ENCODE data around the gene LRRC37A3.
"Not testable (repeated sequence)": the region's sequence is repeated elsewhere in the genome, so short reads cannot be mapped to it uniquely, and the experiment has no call there.

LRRC37A3 gene

DNA sequence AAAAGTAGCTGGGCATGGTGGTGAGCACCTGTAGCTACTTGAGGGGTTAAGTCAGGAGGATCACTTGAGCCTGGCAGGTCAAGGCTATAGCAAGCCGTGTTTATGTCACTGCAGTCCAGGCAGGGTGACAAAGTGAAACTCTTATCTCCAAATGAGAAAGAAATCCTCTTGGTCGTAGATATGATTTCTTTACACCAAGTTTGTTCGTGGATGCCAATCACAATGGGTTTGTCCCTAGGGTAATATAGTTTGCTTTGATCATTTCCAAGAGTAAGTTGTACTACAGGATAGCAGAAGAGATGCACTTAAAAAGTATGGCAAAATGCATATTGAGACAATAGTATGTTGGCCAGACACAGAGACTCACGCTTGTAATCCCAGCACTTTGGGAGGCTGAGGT is 6.0 kb upstream of the LRRC37A3 start:
- not testable (repeated sequence) for DNase-seq

DNA sequence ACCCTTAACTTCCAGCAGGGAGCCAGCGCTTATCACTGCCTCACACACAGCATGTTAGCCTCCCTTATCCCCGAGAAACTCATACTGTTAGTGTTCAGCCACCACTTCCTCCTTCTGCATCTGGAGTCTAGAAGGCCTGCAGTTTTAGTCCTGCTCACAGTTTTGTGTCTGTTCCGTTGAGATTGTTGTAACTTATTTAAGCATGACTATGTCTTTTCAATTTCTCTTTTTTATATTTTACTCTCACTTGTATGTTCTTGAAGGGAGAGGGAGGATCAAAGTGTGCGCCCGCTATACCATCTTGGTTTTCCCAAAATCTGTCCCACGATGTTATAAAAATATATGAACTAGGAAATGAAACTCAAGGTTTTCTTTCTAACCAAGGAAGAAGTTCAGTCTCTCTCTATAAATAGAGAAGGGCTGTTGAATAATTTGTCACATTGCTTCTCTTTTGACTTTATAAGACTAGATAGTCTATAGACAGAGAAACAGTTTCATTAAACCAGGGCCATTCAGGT is 3.8 kb upstream of the LRRC37A3 start:
- DNase-seq, result not testable (repeated sequence)

- peak in 1 of 2 experiments; percentile 23 for DNase-seq
These were observed 1.3 kb upstream of the LRRC37A3 start for GRCh38 chr17:64920419-64921172.

DNA sequence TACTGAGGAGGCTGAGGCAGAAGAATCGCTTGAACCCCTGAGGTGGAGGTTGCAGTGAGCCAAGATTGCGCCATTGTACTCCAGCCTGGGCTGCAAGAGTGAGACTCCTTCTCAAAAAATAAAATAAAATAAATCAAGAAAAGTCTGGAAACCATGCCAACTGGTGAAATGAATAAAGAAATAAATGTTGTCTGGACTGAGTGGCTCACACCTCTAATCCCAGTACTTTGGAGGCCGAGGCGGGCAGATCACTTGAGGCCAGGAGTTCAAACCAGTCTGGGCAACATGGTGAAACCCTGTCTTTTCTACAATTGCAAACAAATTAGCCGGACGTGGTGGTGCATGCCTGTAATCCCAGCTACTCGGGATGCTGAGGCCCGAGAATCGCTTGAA is 744 bp upstream of the LRRC37A3 start:
- DNase-seq, result peak in 1 of 2 experiments; percentile 19

DNA sequence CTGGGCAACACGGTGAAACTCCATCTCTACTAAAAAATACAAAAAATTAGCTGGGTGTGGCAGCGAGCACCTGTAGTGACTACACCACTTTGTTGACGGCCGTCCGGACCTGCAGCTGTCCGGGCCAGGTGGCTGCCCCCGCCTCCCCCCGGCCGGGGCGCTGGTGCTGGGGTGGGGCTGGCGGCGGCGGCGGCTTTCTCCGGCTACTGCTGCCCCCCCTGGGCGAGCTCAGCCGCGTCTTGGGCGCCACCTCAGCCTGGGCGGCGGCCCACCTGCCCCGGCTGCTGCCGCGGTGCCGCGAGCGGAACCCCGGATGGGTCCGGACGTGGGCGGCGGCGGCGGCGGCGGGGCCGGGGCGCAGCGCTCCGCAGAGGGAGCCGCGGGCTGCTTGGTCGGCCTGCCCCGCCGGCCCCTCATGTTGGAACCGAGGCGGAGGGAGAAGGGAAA is 413 bp downstream of the LRRC37A3 start:
- DNase-seq, result peak in 1 of 2 experiments; percentile 47

DNA sequence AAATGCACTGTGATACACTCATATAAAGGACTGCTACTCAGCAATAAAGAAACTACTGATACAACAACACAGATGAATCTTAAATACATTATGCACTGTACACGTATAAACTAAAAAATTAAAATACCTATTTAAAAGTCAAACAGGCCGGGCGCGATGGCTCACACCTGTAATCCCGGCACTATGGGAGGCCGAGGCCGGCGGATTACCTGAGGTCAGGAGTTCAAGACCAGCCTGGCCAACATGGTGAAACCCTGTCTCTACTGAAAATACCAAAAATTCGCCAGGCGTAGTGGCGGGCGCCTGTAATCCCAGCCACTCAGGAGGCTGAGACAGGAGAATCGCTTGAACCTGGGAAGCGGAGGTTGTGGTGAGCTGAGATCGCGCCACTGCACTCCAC is 1.7 kb downstream of the LRRC37A3 start:
- DNase-seq, result not testable (repeated sequence)

GRCh38 chr17:64915244-64915643 is 4.0 kb downstream of the LRRC37A3 start:
- DNase-seq, result not testable (repeated sequence)

GRCh38 chr17:64910191-64910514 is 9.1 kb downstream of the LRRC37A3 start:
- DNase-seq, result not testable (repeated sequence)

GRCh38 chr17:64909511-64910190 is 9.6 kb downstream of the LRRC37A3 start:
- DNase-seq, result not testable (repeated sequence)

DNA sequence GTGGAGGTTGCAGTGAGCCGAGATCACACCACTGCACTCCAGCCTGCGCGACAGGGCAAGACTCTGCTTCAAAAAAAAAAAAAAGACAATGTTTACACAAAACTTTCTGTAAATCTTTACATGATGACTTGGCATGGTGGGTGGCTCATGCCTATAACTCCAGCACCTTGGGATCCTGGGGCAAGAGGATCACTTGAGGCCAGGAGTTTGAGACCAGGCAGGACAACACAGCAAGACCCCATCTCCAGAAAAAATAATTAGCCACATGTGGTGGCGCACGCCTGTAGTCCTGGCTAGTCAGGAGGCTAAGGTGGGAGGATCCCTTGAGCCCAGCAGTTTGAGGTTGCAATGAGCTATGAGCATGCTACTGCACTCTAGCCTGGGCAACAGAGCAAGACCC is 15.2 kb downstream of the LRRC37A3 start:
- DNase-seq, result not testable (repeated sequence)

- DNase-seq, result not testable (repeated sequence)
These were observed 22.1 kb downstream of the LRRC37A3 start for GRCh38 chr17:64897136-64897535.

DNA sequence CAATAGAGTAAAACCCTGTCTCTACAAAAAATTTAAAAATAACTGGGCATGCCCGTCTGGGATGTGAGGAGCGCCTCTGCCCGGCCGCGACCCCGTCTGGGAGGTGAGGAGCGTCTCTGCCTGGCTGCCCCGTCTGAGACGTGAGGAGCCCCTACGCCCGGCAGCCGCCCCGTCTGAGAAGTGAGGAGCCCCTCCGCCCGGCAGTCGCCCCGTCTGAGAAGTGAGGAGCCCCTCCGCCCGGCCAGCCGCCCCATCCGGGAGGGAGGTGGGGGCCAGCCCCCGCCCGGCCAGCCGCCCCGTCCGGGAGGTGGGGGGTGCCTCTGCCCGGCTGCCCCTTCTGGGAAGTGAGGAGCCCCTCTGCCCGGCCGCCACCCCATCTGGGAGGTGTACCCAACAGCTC is 45.1 kb downstream of the LRRC37A3 start:
- DNase-seq, result not testable (repeated sequence)

GRCh38 chr17:64847504-64848466 is 71.5 kb downstream of the LRRC37A3 start:
- DNase-seq, result peak; percentile 0 to 66

GRCh38 chr17:64846892-64847291 is 72.4 kb downstream of the LRRC37A3 start:
- DNase-seq, result not testable (repeated sequence)

DNA sequence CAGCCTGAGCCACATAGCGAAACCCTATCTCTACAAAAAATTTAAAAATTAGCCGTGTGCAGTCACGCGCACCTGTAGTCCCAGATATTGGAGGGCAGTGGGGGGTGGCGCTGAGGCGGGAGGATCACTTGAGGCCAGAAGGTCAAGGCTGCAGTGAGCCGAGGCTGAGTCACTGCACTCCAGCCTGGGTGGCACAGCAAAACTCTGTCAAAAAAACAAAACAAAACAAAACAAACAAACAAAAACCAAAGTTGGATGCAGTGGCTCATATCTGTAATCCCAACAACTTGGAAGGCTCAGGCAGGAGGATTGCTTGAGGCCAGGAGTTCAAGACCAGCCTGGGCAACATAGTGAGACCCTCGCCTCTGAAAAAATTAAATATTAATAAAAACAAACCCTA is 75.4 kb downstream of the LRRC37A3 start:
- not testable (repeated sequence) for DNase-seq

- not testable (repeated sequence) for DNase-seq
These were observed 76.4 kb downstream of the LRRC37A3 start for GRCh38 chr17:64842900-64843299.

DNA sequence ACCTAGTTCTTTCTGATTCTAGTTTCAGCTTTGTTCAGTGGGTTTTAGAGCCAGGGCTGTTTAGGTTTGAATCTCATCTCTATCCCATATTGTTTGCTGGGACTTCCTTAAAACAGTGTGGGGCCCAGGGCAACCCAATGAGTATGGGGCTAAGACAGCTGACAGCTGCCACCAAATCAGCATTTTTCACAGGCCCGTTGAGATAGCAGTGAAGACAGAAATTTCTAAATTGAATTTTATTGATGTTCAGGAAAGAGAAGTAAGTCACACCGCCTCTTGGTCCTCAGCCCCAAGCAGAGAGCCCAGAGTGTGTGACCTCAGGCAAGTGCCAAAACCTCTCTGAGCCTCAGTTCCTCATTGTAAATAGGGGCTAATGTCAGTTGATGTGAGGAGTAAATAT is 78.3 kb downstream of the LRRC37A3 start:
- DNase-seq, result not testable (repeated sequence)

DNA sequence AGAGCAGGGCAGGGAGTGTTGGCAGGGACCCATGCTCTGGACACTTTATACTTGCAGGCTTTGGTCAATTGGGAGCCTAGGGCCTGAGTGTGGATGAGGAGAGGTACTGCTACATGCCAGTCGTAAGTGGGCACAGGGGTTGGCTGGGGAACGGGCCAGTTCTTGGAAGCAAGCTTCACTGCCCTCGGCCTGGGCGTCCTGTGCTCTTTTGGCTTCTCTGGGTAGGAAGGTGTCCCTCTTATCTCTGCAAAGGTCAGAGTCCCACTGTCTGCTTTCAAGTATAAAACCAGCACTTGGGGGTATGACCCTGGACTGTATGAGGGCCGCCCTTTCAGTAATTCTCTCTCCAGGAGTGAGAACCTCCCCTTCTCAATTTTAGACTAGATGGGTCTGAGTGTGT is 80.8 kb downstream of the LRRC37A3 start:
- not testable (repeated sequence) for DNase-seq

DNA sequence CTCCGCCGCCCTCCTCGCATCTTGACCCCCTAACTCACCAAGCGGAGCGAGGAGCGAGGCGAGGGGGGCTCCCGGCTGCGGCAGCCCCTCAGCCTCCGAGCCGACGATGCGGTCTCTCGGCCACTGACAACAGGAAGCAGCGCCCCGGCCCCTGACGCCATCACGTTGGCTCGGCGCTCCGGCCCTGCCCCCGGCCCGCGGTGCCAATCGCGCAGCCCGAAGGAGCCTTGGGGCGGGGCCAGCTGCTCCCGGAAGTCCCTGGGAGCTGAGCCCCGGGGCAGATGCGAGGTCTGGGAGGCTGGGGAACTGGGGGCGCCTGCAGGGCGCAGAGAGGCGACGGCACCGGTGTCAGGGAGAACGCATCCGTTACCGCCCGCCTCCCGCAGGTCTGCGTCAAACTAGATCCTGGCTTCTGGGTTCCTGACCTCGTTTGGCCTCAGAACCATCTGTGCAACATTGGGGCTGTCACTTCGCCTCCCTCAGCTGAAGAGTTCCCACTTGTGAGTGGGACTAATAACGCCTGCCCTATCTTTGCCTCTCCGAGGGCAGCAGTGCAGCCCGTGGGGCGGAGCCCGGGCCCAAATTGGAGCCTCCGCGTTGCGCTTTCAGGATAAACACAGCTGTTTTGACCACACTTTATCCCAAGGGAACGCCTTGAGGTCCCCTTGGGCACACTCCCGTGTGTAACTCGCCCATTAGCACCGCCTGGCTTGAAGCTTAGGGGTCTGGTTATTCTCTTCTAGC is 82.1 kb downstream of the LRRC37A3 start:
- DNase-seq, result peak; percentile 35 to 84

DNA sequence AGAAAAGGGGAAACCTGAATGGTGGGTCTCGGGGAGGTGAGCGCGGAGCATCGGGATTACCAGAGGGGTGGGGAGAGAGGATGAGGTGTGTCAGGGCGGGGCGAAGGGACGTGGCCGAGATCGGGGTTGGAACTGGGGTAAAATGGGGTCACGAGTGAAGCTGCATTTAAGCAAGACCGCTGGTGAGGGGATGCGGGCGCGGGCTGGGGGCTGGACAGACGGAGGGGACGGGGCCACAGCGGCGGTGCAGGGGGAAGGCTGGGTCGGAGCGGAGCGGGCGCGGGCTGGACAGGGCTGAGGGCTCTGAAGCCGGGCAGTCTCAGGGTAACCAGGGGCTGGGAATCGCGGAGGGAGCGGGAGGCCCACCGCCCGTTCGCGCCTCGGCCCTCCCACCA is 82.7 kb downstream of the LRRC37A3 start:
- not testable (repeated sequence) for DNase-seq

GRCh38 chr17:64834060-64834459 is 85.2 kb downstream of the LRRC37A3 start:
- DNase-seq, result not testable (repeated sequence)

GRCh38 chr17:64830631-64831040 is 88.6 kb downstream of the LRRC37A3 start:
- not testable (repeated sequence) for DNase-seq

Measured in NCI-H526 (cell line).